NB4 (cell line): Measurements from ENCODE around the gene BIN1.

Source experiments
- DNase-seq: peaks from one replicate; pipeline ENCODE4 v3.0.0; 2010; ENCODE audit warnings: low read depth
- H3K4me3 ChIP-seq: one replicate; pipeline ENCODE4 v1.5.1; 2011; ENCODE audit warnings: mild to moderate bottlenecking, low read depth, low read length, moderate library complexity
- CTCF ChIP-seq: IDR thresholded peaks from one replicate; pipeline ENCODE4 v1.5.1; 2012; ENCODE audit warnings: low read depth, low read length
- MYC ChIP-seq: IDR thresholded peaks from 2 replicates; pipeline ENCODE4 v1.6.1; 2011; ENCODE audit warnings: low read depth, low read length
- POLR2A ChIP-seq: IDR thresholded peaks from 2 replicates; pipeline ENCODE4 v1.6.1; 2011; ENCODE audit warnings: mild to moderate bottlenecking; ENCODE audit not compliant: insufficient read length; ENCODE audit errors: extremely low read depth
- TF ChIP-seq, protein P1 (sequence below): IDR thresholded peaks from 2 replicates; pipeline ENCODE4 v1.6.1; 2011; ENCODE audit warnings: low read depth, low read length

Gene BIN1

GRCh38 chr2:127078028-127078427 is 28.9 kb downstream of the BIN1 start:
- no peak for DNase-seq
- no peak for TF ChIP-seq CTCF
- no peak for TF ChIP-seq MYC
- TF ChIP-seq, protein P1, sequence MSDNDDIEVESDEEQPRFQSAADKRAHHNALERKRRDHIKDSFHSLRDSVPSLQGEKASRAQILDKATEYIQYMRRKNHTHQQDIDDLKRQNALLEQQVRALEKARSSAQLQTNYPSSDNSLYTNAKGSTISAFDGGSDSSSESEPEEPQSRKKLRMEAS: no peak
- TF ChIP-seq POLR2A: no peak
- H3K4me3 ChIP-seq: no peak overlapping the region

GRCh38 chr2:127076924-127077323 is 30.0 kb downstream of the BIN1 start:
- H3K4me3 ChIP-seq: no peak overlapping the region
- TF ChIP-seq, protein P1: no peak
- no peak for TF ChIP-seq CTCF
- TF ChIP-seq POLR2A: no peak
- TF ChIP-seq MYC: no peak
- DNase-seq: no peak

- H3K4me3 ChIP-seq: no peak overlapping the region
- TF ChIP-seq CTCF: no peak
- no peak for TF ChIP-seq MYC
- no peak for TF ChIP-seq POLR2A
- TF ChIP-seq, protein P1: no peak
These were observed 30.7 kb downstream of the BIN1 start for GRCh38 chr2:127076290-127076689.

DNA sequence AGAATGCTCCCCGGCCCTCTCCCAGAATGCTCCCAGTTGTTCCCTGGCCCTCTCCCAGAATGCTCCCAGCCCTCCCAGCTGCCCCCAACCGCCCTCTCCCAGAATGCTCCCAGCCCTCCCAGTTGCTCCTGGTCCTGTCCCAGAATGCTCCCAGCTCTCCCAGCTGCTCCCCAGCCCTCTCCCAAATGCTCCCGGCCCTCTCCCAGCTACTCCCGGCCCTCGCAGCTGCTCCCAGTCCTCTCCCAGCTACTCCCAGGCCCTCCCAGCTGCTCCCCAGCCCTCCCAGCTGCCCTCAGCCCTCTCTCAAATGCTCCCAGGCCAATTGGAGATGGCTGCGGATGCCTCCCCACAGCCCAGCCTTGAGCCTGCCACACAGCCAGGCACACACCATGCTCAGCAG is 31.1 kb downstream of the BIN1 start:
- TF ChIP-seq MYC (no peak), POLR2A (no peak), CTCF (no peak)
- TF ChIP-seq, protein P1: no peak
- DNase-seq: no peak
- H3K4me3 ChIP-seq: no peak overlapping the region

More at GRCh38 chr2:127076290-127076689, 30.7 kb downstream of the BIN1 start:
- DNase-seq: no peak

DNA sequence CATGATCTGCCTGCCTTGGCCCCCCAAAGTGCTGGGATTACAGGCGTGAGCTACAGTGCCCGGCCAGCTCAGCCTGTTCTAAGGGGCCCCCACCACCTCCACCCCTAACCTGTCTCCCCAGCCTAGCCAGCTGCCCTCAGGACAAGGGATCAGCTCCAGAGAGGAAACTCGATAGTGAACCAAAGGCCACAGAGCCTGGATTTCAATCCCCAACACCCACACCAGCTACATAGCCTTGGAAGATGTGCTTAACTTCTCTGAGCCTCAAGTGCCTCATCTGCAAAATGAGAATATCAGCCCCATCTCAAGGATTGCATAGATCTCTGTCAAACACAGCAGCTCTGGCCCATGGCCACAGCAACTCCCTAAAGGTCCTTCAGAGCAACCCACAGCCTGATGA is 32.0 kb downstream of the BIN1 start:
- DNase-seq: no peak
- no peak overlapping the region for H3K4me3 ChIP-seq
- TF ChIP-seq MYC (no peak), CTCF (no peak)
- TF ChIP-seq, protein P1: no peak

- TF ChIP-seq POLR2A: no peak
- TF ChIP-seq CTCF: no peak
- no peak for TF ChIP-seq MYC
- TF ChIP-seq, protein P1: no peak
- DNase-seq: no peak
- H3K4me3 ChIP-seq: no peak overlapping the region
These were observed 32.6 kb downstream of the BIN1 start for GRCh38 chr2:127074358-127074757.
